Sigmoid colon (tissue), 7 donors: ENCODE data around the gene TOP3A. TPM values are rescaled to one million over a fixed set of nuclear protein-coding genes. Genes with fewer than 3 reads are reported as not detected.

Experiments
- DNase-seq: peaks from one replicate; pipeline ENCODE4 v3.0.0-alpha.2; 2019
- H3K27ac ChIP-seq, 4 donors: fragments of 200-600 bp; sonication (generic); one replicate each; pipeline ENCODE4 v1.5.1; 2016 to 2019; ENCODE audit warnings: mild to moderate bottlenecking in 1 of 4
- H3K27me3 ChIP-seq, 3 donors: fragments of 200-600 bp; sonication (generic); one replicate each; pipeline ENCODE4 v1.5.1; 2019; ENCODE audit warnings: mild to moderate bottlenecking in 1 of 3
- H3K36me3 ChIP-seq, 4 donors: fragments of 200-600 bp; sonication (generic); one replicate each; pipeline ENCODE4 v1.5.1; 2016 to 2019
- H3K4me1 ChIP-seq, 4 donors: fragments of 200-600 bp; sonication (generic); one replicate each; pipeline ENCODE4 v1.5.1; 2017 to 2019
- H3K4me3 ChIP-seq, 4 donors: fragments of 200-600 bp; sonication (generic); one replicate each; pipeline ENCODE4 v1.5.1; 2017 to 2019; ENCODE audit warnings: mild to moderate bottlenecking in 2 of 4, moderate library complexity in 1 of 4
- H3K9me3 ChIP-seq, 4 donors: fragments of 200-600 bp in 3 of 4; sonication (generic) in 3 of 4; one replicate each; pipeline versions ENCODE4 v1.5.1 to v1.6.1; 2013 to 2019
- EP300 ChIP-seq, 4 donors: sonication (generic); formaldehyde crosslinking; IDR thresholded peaks; one replicate each; pipeline ENCODE4 v1.6.1; 2017; ENCODE audit warnings: antibody characterized with exemption in 4 of 4
- POLR2A ChIP-seq, 2 donors: fragments of 450-650 bp; IDR thresholded peaks; one replicate each; pipeline ENCODE4 v1.6.1; 2016; ENCODE audit warnings: antibody characterized with exemption in 2 of 2, mild to moderate bottlenecking in 2 of 2, moderate library complexity in 2 of 2
- POLR2AphosphoS5 ChIP-seq, 4 donors: sonication (generic); formaldehyde crosslinking; IDR thresholded peaks; one replicate each; pipeline ENCODE4 v1.6.1; 2017; ENCODE audit warnings: antibody characterized with exemption in 4 of 4
- WGBS, 2 donors: extraction: QIAGEN DNeasy Blood & Tissue Kit; methylation state at CpG; one replicate each; pipeline ENCODE4 v1.1.7; 2013; 5-methylcytosine and 5-hydroxymethylcytosine counted together
- intact Hi-C: fragments of 100-400 bp; cut with DNase I; formaldehyde crosslinking; loops from one replicate; pipeline ENCODE4 v1.15.1; 2023
- polyA plus RNA-seq, 3 donors: library from polyadenylated mRNA; stranded (reverse); fragments of 200-250 nt; gene quantifications; one replicate each; pipeline ENCODE4 v1.2.3, GENCODE V29; 2013
- total RNA-seq, 4 donors: library from RNA; depleted of rRNA; stranded (reverse); fragments of >200 nt; gene quantifications; one replicate each; pipeline ENCODE4 v1.1.0, GENCODE V29; 2016
- TF ChIP-seq, protein P1 (sequence below), 4 experiments: fragments of 450-650 bp in 3 of 4; fragments of 200-600 bp in 1 of 4; IDR thresholded peaks; one replicate each; pipeline ENCODE4 v1.5.1; 2016 to 2019; ENCODE audit warnings: antibody characterized with exemption in 4 of 4, mild to moderate bottlenecking in 3 of 4, moderate library complexity in 2 of 4
- donor health status: healthy with polysubstance abuse.
- donor health status: Bipolar disorder and iron deficiency.
- donor health status: healthy.

Gene TOP3A
- total and polyA plus RNA-seq, 7 donors, result 5.4 to 42.4 (median 22.1) TPM

DNA sequence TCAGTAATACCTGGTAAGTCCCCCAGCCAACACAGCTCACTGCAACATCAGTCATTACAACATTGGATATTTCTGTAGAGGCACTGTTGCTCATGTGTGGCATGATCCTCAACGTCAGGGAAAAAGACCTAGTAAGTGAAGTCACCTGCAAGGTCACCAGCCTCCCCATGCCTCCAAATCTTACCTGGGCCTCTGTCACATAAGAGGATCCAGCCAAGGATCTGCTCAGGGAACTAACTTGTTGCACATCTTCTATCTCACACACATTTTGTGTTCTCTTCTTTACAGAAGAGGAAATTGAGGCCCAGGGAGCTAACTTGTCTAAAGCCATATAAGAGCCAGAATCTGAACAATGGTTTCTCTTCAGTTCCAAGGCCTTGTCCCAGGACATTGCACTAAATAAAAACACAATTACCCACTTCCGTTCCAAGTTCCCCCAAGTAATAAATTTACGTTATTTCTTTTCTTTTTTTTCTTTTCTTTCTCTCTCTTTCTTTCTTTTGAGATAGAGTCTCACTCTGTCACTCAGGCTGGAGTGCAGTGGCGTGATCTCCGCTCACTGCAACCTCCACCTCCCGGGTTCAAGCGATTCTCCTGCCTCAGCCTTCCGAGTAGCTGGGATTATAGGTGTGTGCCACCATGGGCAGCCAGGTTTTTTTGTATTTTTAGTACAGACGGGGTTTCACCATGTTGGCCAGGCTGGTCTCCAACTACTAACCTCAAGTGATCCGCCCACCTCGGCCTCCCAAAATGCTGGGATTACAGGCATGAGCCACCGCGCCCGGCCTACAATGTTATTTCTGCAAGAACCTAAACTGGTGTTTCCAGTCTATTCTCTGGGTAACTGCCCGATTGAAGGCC is 47.3 kb upstream of the TOP3A start:
- Histone ChIP-seq H3K9me3 (no peaks in the 10 kb centered on the region), H3K27me3 (no peaks in the 10 kb centered on the region), H3K4me3 (peak overlapping the region in 3 of 4 donors; percentile 86 to 96 (median 95)), H3K27ac (peak overlapping the region; percentile 74 to 85 (median 80)), H3K36me3 (peaks cover 0 to 22% (median 0%) of the 10 kb centered on the region in 4 donors), H3K4me1 (peaks cover 0 to 18% (median 9%) of the 10 kb centered on the region in 4 donors)
- intact Hi-C loops, result no loop called here
- no peak for DNase-seq
- WGBS, 2 donors, result 20 to 60% methylated on average over 15 of the region's 15 CpGs
- no peak for TF ChIP-seq POLR2AphosphoS5 (IDR thresholded peaks at IDR 0.05)
- TF ChIP-seq POLR2A (IDR thresholded peaks at IDR 0.05), result no peak
- TF ChIP-seq EP300 (IDR thresholded peaks at IDR 0.05), result no peak
- TF ChIP-seq, protein P1, sequence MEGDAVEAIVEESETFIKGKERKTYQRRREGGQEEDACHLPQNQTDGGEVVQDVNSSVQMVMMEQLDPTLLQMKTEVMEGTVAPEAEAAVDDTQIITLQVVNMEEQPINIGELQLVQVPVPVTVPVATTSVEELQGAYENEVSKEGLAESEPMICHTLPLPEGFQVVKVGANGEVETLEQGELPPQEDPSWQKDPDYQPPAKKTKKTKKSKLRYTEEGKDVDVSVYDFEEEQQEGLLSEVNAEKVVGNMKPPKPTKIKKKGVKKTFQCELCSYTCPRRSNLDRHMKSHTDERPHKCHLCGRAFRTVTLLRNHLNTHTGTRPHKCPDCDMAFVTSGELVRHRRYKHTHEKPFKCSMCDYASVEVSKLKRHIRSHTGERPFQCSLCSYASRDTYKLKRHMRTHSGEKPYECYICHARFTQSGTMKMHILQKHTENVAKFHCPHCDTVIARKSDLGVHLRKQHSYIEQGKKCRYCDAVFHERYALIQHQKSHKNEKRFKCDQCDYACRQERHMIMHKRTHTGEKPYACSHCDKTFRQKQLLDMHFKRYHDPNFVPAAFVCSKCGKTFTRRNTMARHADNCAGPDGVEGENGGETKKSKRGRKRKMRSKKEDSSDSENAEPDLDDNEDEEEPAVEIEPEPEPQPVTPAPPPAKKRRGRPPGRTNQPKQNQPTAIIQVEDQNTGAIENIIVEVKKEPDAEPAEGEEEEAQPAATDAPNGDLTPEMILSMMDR (IDR thresholded peaks at IDR 0.05), result no peak

DNA sequence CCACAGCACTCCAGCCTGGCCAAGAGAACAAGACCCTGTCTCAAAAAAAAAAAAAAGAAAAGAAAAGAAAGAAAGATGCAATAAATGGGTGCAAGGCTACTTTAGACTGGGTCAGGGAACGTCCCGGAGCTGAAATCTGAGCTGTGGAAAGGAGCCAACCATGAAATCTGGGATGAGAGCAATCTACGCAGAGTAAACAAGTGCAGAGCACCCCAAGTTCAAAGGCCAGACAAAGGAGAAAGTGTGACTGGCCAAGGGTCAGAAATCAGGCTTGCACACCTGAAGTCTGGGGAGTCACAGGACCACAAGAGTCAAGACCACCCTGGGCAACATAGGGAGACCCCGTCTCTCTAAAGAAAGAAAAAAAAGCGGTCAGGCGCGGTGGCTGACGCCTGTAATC is 45.7 kb upstream of the TOP3A start:
- 83 to 86% methylated on average over 8 of the region's 8 CpGs for WGBS, 2 donors
- Histone ChIP-seq H3K4me3 (no peak overlapping the region), H3K27me3 (no peaks in the 10 kb centered on the region), H3K4me1 (peaks cover 0 to 18% (median 9%) of the 10 kb centered on the region in 4 donors), H3K27ac (no peak overlapping the region), H3K36me3 (peaks cover 0 to 25% (median 0%) of the 10 kb centered on the region in 4 donors), H3K9me3 (no peaks in the 10 kb centered on the region)
- TF ChIP-seq POLR2A (IDR thresholded peaks at IDR 0.05) (no peak), EP300 (IDR thresholded peaks at IDR 0.05) (no peak), POLR2AphosphoS5 (IDR thresholded peaks at IDR 0.05) (no peak)
- TF ChIP-seq, protein P1 (IDR thresholded peaks at IDR 0.05), result no peak
- intact Hi-C loops, result no loop called here
- DNase-seq, result no peak

DNA sequence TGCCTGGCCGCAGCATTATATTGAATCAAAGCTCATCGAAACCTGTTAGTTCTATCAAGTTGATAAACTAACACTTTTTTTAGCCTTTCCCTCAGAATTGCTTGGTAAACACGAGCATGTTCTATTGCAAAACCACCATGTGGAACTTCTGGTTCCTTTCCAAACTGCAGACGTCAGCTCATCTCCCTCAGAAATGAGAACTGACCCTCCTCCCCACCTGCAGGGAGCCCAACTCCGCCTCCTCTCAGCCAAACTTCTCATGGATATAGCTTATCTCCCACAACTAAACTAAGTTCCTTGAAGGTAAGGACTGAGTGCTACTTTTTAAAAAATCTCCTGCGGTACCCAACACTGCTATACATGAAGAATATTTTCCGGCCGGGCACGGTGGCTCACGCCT is 41.8 kb upstream of the TOP3A start:
- DNase-seq, result peak; percentile 81
- intact Hi-C loops, result no loop called here
- H3K27me3 ChIP-seq, result no peaks in the 10 kb centered on the region
- 89 to 90% methylated on average over 10 of the region's 10 CpGs for WGBS, 2 donors
- no peak for TF ChIP-seq EP300 (IDR thresholded peaks at IDR 0.05)
- TF ChIP-seq POLR2AphosphoS5 (IDR thresholded peaks at IDR 0.05), result peak in 2 of 4 donors; percentile 15 to 39
- H3K4me1 ChIP-seq, result no peaks in the 10 kb centered on the region
- no peak overlapping the region for H3K4me3 ChIP-seq
- peak overlapping the region; percentile 31 to 57 (median 51) for H3K27ac ChIP-seq
- no peaks in the 10 kb centered on the region for H3K9me3 ChIP-seq
- H3K36me3 ChIP-seq, result peaks cover 0 to 58% (median 4%) of the 10 kb centered on the region in 4 donors

DNA sequence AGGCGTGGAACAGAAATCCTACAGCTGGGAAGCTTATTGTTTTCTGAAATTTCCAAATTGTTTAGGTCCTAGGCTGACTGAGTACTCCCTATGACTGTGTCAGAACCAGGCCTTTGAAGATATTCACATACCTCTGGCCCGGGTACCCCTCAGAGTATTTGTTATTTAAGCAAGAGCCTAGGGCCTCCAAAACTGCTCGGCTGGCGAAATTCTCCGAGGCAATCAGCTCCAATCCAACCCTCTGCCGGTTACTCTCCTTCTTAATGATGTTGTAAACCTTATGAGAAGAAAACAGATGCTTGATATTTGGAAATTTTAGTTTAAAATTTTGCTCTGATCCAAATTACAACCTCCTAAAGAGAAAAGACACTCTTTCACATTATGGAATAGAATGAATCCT is 38.7 kb upstream of the TOP3A start:
- Histone ChIP-seq H3K4me3 (no peak overlapping the region), H3K4me1 (no peaks in the 10 kb centered on the region), H3K27me3 (no peaks in the 10 kb centered on the region), H3K9me3 (no peaks in the 10 kb centered on the region), H3K27ac (no peak overlapping the region), H3K36me3 (peaks cover 0 to 69% (median 6%) of the 10 kb centered on the region in 4 donors)
- no peak for DNase-seq
- intact Hi-C loops, result no loop called here
- TF ChIP-seq EP300 (IDR thresholded peaks at IDR 0.05) (no peak), POLR2A (IDR thresholded peaks at IDR 0.05) (no peak), POLR2AphosphoS5 (IDR thresholded peaks at IDR 0.05) (no peak)
- TF ChIP-seq, protein P1 (IDR thresholded peaks at IDR 0.05), result no peak
- 92 to 94% methylated on average over 6 of the region's 6 CpGs for WGBS, 2 donors

DNA sequence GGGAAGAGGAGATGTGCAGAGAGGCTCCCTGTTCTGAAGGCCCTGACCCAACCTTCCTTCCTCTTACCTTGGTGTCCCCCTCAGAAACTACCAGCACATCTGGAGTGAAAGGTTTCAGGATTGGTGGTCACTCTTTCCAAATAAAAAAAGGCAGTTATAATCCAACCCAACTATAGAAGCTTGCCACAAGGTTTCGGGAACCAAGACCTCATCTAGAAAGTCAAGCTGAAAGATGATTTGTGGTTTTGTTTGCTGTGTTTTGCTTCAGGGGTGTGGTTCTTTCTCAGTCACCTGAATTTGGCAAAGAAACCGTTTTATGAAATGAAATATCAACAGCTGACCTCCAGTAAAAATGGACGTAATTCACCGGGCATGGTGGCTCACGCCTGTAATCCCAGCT is 29.2 kb upstream of the TOP3A start:
- Histone ChIP-seq H3K27ac (no peak overlapping the region), H3K4me3 (no peak overlapping the region), H3K9me3 (no peaks in the 10 kb centered on the region), H3K36me3 (peaks cover 6 to 84% (median 36%) of the 10 kb centered on the region in 4 donors), H3K4me1 (no peaks in the 10 kb centered on the region), H3K27me3 (no peaks in the 10 kb centered on the region)
- TF ChIP-seq, protein P1 (IDR thresholded peaks at IDR 0.05), result no peak
- TF ChIP-seq EP300 (IDR thresholded peaks at IDR 0.05), result no peak
- TF ChIP-seq POLR2A (IDR thresholded peaks at IDR 0.05), result no peak
- no peak for TF ChIP-seq POLR2AphosphoS5 (IDR thresholded peaks at IDR 0.05)
- no peak for DNase-seq
- 72 to 78% methylated on average over 5 of the region's 5 CpGs for WGBS, 2 donors
- intact Hi-C loops, result no loop called here
